Inflammatory macrophage treated with lipopolysaccharide for 4 hours (primary cell): ENCODE measurements around the gene CHD9.
A peak's percentile ranks its signal among the peaks of the same experiment; 100 is the strongest.

Experiments used
- DNase-seq: peaks from one replicate; pipeline ENCODE4 v3.0.0-alpha.2; 2020

CHD9 gene

DNA sequence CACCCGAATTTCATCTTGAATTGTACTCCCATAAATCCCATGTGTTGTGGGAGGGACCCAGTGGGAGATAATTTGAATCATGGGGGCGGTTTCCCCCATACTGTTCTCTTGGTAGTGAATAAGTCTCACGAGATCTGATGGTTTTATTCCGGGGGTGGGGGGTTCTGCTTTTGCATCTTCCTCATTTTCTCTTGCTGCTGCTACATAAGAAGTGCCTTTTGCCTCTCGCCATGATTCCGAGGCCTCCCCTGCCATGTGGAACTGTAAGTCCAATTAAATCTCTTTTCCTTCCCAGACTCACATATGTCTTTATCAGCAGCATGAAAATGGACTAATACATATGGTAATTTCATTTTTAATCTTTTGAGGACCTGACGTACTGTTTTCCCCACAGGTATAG lies 20.7 kb downstream of the CHD9 start:
- peak; percentile 85 for DNase-seq

DNA sequence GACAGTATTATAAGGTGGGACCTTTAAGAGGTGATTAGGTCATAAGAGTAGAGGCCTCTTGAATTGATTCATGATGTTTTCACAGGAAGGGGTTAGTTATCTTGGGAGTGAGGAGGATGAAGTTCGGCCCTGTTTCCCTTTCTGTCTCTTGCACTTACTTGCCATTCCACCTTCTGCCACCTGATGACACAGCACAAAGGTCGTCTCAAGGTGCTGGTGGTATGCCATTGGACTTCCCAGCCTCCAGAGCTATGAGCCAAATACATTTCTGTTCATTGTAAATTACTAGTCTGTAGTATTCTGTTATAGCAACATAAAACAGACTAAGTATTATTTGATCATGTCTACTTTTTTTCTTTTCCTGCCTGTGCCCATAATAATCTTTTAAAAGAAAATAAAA lies 23.5 kb downstream of the CHD9 start:
- DNase-seq, result no peak

DNA sequence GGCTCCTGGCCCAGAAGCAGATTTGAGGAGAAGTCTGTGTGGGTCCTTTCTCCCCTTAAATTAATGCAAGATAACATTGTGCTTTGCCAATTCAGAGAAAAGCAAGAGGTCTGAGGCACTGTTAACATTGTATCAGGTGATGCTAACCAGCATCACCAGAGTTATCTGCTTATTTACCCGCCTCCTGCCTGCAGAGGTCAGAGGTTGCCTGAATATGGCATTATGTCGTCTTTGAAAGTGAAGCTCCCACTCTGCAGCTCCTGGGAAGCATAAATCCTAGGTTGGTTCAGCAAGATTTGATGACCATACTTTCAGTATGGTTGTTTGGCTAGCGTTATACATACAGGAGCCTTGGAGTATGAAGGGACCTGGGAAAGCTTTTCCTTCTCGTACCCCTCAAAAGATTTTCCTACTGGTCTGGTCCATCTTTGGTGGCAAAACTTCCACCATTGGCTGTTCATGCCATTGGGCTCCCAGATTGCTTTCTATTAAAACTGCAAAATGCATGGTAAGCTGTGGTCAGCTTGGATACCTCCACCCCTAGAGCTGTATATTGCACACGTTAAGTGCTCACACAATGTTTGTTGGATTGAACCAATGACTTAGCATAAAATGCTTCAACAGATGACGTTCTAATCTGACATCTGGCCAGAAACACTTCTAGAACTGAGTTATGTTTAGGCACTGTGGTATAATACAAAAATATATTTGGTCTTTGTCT lies 24.1 kb downstream of the CHD9 start:
- DNase-seq, result no peak

DNA sequence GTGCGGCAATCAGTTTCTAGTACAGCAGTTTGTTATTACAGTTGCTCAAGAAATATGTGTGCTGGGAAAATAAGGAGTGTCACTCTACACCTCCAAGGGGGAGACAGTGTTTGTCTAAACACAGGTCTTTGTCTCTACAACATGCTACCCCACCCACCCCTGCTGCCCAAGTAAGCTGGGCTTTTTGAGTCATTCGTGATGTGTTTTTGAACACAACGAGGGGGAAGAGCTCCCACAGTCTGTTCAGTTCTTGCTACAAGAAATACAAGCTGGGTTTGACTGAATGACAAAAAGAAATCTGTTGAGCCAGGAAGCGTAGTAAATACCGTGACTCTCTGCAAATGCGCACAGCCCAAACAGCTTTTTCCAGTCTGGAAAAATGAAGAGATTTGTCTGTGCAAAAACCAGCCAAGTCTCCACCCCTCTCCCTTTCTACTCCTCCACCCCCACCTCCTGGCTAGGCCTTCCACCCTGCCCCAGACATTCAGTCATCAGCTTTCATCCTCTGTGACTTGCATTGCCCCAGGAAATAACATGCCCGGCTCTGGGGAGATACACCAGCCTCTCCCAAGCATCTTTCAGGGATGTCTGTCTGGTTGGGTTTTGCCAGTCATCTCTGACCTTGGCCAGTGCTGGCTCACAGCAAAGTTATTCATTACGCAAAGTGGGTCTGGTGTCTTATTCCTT lies 25.7 kb downstream of the CHD9 start:
- no peak for DNase-seq

DNA sequence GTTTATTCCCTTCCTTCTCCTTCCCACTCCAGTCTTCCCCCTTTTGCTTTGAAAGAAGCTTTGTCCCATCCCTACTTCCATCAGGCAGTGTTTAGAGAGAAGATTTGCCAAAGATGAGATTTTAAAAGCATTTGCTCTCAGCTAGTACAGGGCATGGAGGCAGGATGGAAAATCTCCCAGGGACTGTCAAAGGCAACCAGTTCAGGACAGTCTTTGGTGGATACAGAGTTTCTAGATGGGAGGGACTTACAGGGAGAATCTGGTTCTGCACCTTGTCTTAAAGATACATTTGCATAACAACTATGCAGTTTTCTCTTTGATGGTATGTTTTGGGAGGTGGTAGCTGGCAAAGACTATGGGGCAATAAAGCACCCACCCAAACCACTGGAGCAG lies 26.2 kb downstream of the CHD9 start:
- no peak for DNase-seq

DNA sequence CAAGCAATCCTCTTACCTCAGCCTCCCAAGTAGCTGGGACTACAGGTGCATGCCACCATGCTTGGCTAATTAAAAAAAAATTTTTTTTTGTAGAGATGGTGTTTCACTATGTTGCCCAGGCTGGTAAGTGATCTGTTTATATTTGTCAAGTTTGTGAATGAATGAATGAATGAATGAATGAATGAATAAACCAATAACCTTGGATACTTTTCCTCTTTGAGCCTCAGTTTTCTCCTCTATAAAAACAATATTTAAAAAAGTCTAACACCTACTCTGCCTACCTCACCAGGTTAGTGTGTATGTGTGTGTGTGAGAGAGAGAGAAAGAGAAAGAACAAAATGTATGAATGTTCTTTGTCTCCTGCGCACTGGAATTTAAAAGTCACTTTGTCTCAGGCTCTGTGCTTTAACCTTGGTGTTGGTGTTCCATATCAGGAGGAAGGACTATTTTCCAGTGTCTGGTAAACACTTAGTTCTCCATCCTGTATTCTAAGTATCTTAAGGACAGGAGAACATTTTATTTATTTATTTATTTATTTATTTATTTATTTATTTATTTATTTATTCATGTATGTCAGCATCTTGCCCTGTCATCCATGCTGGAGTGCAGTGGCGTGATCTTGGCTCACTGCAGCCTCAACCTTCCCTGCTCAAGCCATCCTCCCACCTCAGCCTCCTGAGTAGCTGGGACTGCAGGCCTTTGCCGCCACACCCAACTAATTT lies 27.1 kb downstream of the CHD9 start:
- no peak for DNase-seq

DNA sequence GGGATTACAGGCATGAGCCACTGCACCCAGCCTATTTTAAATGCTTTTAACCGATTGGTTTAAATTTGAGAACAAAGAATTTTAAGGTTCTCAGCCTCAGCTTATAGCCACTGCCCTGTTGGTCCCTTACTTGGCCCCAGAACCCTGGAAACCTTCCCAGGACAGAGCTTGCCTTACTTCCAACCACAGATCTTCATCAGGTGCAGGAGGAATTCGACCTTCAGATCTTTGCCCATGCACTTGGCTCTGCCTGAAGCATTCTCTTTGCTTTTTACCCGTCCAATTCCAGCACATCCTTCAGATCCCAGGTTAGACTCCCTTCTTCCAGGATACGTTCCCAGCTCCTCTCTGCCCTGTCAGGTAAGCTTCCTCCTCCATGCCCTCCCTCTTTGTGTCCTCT lies 27.7 kb downstream of the CHD9 start:
- DNase-seq, result no peak

DNA sequence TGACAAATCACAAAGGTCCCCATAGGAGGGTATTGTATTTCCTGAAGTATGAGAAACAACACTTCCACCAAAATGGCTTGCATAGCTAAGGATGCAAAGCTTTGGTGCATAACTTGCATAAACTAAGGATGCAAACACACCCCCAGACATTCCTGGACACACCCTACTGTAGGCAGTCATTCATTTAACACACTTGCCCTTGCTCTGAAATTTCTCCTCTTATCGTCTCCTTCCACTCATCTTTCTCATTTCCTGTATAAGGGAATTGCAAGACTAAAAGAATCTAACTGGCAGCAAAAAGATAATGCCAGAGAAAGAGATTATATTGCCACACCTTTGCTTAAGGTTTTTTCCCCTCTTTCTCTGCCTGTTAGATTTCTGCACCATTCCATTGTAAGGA lies 28.3 kb downstream of the CHD9 start:
- DNase-seq, result no peak

DNA sequence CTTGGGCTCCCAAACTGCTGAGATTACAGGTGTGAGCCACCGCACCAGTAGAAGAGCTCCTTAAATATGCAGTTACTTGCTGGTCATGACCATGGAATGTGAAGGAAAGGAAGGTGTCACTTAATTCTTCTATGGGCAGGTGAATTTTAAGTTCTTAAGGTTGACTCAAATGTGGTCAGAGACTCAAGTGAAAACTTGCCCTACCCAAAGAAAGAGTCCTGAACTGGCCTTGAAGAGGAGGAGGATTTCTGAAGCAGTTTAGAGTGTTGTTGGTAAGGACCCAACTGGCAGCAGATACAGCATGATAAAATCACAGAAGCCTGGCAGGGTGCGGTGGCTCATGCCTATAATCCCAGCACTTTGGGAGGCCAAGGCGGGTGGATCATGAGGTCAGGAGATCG lies 29.4 kb downstream of the CHD9 start:
- no peak for DNase-seq

DNA sequence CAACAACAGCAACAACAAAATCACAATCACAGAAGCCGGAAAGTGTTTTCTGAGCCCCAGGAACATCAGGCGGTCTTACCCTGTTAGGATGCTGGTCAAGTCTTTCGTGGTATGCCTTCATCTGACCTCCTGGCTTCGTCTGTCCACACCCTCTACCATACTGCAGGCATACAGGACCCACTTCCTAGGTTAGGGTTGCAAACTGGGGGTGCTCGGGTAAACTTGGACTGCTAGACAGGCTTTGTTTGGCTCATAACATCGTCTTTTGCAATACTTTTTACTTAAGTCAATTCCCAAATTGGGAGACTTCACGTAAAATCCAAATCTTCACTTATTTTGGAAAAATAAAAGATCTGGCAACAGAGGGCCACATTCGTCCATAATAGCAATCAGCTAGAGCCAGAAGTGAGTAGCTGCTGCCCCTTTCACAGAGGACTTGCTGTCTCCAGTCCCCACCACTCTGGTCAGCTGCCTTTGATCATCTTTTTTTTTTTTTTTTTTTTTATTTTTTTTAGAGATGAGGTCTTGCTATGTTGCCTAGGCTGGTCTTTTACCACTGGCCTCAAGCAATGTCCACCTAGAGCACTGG lies 30.0 kb downstream of the CHD9 start:
- DNase-seq, result no peak

DNA sequence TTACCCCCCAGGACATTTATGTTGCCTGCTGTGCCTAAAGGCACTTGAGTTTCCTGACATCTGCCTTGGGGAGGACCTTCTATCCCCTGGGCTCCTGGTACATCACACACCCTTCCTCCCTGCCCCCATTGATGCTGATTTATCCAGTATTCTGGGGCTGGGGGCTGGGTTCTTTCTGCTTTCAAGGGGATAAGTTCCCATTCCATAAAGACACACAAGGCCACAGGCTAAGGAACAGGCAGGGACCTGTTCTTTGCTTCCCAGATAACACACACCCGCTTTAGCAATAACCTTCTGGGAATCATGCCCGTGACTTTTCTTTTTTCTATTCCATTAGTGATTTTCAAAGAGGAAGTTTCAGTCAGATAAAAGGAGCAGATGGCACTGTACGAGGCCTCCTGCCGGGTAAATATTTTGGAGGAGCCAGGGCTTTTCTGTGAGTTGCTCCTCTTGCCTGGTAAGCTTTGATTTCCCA lies 30.6 kb downstream of the CHD9 start:
- DNase-seq, result no peak

DNA sequence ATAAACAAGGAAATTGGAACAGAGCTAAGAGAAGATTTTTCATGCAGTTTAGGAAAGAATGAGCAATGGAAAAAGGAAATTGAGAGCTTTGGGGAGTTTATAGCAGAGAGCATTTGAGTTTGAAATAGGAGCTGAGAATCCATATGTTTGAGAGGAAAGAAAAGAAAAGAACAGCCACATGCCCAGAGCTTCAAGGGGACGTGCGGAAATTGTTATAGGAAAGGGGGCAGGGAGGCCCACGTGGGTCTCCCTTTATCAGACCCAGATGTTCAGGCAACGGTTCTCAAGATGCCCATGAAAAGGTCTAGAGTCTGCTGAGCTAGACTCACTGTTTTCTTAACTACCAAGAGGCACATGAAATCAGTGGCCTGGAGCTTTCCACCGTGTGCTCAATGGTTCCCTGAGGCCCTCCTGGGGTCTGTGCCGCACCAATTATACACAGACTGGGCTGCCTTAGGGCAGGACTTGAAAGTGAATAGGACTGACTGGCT lies 31.2 kb downstream of the CHD9 start:
- no peak for DNase-seq

DNA sequence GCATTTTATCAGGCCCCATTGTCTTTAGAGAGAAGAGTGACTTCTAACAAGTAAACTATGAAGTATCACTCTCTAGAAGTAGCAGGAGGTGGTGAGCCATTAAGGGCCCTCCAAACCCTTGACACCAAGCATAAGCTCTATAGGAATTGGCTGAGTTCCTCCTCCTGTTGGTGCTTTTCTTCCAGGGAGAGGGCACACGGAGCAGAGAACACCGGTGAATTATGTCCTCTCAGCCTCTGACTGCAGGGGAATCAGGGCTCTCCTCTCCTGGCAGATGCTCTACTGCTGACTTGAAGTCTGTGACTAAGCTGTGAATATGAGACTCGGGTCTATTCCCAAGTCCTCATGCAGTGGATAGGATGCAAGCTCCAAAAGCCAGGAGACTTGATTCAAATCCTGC lies 32.3 kb downstream of the CHD9 start:
- DNase-seq, result no peak

DNA sequence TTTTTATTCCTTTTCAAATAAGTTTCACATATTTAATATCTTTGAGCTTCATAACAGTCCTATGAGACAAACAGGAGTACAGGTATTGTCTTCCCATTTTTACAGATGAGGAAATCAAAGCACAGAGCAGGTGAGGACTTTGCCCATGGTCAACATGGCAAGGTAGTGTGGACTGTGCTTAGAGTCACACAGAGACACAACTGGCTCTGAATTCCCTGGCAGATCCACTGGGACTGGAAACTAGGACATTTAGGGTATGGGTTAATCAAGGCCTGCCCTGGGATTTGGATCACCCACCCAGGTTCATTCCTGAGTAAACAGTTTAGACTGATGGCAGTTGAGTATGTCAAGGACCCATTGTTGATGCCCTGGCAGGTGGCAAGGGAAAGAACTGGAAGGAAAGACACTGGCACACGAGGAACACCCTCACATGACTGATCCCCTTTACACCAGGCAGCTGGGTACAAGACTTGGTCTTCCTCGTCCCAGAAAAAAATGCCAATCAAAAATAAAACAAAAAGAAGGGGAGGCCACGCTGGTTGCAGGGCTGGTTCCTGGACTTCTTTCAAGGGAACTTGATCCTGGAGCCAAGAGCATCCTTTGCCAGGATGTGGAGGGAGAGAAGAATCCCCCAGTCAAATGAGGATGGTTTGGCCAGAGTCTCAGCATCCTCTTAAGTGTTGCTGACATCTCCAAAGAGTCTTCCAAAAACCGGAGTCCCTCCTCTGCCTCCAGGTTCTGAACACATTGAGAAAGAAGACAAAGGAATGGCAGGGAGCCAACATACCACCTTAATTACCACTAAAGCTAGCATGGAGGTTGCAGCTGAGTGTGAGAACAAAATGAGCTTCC lies 34.9 kb downstream of the CHD9 start:
- DNase-seq, result no peak

DNA sequence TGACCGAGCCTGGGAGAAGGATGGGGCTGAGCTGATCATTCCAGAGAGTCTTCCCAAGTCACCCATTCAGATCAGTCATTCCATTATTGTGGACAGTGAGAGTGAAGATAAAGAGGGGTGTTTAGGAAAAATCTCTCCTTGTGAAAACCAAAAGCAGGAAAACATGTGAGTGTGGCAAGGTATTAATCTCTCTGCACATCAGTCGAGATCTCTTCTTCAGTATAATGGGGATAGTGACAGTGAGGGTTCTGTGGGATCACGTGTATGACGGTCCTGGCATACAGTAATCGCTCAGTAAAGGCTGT lies 35.4 kb downstream of the CHD9 start:
- no peak for DNase-seq

DNA sequence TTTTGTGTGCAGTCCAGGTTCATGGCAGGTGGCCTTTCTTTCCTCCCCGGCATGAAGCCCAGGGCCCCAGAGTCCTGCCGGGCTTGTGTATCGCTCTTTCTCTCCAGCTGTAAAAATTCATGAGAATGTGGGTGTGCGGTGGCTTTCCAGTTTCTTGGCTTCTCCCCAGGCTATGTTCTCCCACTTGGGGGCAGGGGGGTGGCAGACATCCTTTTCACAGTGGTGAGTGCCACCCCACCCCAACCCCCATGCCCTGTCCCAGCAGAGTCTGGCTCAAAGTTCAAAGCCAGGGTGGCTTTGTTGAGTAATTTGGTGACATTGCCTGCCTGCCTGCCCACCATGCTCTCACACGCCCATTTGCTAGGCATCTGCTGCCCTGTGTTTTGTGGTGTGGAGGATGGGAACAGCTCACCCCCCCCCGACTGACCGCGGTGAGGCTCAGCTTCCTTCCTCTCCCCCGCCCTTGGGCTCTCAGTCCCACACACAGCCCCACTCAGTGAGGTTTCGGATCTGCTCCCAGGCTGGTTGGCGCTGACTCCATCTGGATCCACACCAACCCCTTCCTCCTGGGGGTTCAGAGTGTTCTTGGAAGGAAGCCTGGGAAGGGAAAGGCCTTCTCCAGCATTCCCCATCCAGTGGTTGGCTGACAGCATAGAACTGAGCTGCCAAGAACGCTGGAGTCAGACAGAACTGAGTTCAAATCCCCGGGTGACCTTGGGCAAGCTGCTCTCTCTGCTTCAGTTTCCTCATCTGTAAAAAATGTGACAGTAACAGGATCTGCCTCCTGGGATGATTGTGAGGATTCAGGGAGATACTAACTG lies 36.0 kb downstream of the CHD9 start:
- peak; percentile 79 for DNase-seq

DNA sequence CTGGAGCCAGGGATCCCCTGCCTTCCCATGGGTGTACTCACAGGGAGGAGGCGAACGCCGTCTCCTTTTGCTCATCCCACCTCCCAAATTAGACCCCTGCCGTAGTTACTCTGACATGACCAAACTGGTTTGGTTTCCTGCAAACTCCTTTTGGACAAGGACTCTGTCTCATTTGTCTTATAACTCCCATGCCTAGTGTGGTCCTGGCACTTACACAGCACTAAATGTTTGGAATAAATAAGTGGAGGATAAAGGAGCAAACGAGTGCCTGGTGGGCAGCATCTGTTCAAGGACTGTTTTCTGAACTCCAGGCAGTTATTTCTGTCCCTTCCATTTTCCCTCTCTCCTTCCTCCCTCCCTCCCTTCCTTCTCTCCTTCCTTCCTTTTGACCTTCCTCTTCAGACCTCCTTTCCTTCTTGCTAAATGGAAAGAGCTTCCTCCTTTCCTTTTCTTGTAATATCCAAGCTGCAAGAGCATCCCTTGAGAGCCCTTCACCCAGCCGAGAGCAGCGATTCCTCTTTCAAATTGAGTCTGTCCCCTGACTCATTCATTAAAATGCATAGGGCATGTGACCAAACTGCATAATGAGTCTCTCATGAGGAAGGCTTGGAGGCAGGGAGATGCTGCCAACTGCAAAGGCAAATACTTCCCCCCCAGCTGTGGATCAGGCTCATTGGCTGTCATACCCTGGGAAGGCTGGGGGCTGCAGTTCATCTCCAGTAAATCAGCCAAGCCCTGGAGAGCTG lies 36.8 kb downstream of the CHD9 start:
- DNase-seq, result peak; percentile 96

DNA sequence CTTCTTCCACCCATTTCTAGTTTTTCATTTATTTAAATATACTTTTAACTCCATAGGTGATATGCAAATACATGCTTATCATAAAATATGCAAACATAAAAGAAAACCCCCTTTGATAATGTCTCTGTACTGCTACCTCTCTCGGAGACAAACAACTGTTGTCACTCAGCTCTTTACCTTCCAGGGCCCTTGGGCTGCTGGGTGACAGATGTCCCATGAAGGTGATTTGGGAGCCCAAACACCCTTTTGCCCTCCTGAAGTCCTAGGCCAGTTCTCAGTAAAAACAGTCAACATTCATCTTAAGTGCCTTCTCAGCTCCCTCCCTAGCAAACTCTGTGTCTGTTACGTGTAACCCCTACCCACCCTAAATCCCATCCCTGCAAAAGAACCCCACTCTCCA lies 37.5 kb downstream of the CHD9 start:
- DNase-seq, result no peak

DNA sequence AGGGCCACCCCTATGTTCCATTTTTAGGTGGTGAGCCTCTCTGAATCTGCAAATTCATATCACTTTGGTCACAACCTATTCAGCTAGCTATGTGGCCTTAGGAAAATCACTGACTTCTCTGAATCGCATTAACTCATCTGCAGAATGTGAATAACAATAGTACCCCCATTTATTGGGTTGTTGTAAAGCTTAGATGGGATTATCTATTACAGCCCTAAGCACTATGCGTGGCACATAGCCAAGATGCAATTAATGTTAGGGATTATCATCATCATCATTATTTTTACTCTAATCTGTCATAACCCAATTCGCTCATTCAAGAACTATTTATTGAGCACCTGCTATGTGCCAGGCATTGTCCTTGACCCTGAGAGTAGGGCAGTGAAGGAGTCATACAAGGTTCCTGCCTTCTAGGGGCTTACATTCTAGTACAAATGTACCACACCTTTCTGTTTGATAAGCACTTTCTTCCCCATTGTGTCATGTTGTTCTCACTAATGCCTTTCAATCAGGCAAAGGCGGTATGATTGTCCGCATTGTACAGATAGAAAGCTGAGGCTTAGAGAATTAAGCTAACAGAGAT lies 38.5 kb downstream of the CHD9 start:
- DNase-seq, result no peak

DNA sequence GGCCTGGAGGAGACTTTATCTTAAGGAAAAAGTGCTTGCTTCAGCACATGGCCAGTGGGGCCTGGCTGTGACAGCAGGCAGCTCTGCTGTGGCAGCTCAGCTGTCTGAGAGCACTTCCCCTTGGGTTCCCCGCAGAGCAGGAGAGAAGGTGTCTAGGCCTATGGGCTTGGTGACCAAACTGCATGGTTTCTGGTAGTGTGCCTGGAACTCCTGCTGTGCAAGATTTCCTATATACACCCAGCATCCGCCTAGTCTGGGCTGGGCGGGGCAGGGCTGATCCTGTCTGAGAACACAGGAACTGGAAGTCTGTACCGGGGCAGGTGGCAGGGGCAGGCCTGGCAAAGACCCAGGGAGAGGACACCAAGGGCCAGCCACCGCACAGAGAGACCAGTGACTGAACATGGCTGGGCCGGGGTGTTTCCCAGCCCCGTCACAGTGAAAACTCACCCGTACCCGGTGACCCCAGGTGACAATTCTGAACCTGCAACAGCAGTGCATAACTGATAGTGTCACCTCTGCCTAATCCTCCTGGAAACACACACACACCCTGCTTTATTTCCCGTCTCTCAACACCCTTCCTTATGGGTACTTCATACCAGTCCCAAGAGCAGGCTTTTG lies 39.3 kb downstream of the CHD9 start:
- DNase-seq, result peak; percentile 70
